Activated T-helper 17 cell treated with anti-CD3 and anti-CD28 coated beads, Interleukin-2, amount 50 U/mL, for 72 hours (primary cell): ENCODE measurements around the gene GPBP1. TPM values are rescaled to one million over a fixed set of nuclear protein-coding genes. Genes with fewer than 3 reads are reported as not detected.
"Not testable (repeated sequence)": the region's sequence is repeated elsewhere in the genome, so short reads cannot be mapped to it uniquely, and the experiment has no call there.

ENCODE experiments used
- ATAC-seq: fragments of 150-1000 bp; cut with Tn5 transposase; replicated peaks from 2 replicates; pipeline ENCODE4 v1.10.0; 2021; ENCODE audit warnings: mild to moderate bottlenecking, moderate library complexity
- H3K27ac Mint-ChIP-seq: one replicate; pipeline ENCODE4 v1.8.0; 2022; ENCODE audit warnings: mixed read lengths
- H3K27me3 Mint-ChIP-seq: one replicate; pipeline ENCODE4 v1.8.0; 2022; ENCODE audit warnings: mixed read lengths
- H3K36me3 Mint-ChIP-seq: one replicate; pipeline ENCODE4 v1.8.0; 2022; ENCODE audit warnings: low read depth, mild to moderate bottlenecking, mixed read lengths
- H3K4me1 Mint-ChIP-seq: one replicate; pipeline ENCODE4 v1.8.0; 2022; ENCODE audit warnings: mixed read lengths
- H3K4me3 Mint-ChIP-seq: one replicate; pipeline ENCODE4 v1.8.0; 2022; ENCODE audit warnings: mild to moderate bottlenecking, mixed read lengths
- H3K9me3 Mint-ChIP-seq: one replicate; pipeline ENCODE4 v1.8.0; 2022; ENCODE audit warnings: mixed read lengths
- total RNA-seq, 2 donors: library from RNA; stranded (reverse); gene quantifications; one replicate each; pipeline ENCODE4 v1.2.3, GENCODE V29; 2022

The GPBP1 gene
- 100 to 1,000 TPM in 1 of 2 donors, 10 to 100 TPM in 1; 83.6 to 123 TPM for total RNA-seq

- H3K27ac Mint-ChIP-seq: peak within 1 kb of the TSS; percentile 100
- H3K4me3 Mint-ChIP-seq: peak within 1 kb of the TSS; percentile 98
- peaks cover 47% of the 10 kb centered on the region for H3K36me3 Mint-ChIP-seq
- H3K27me3 Mint-ChIP-seq: no peaks in the 10 kb centered on the region
- H3K9me3 Mint-ChIP-seq: no peaks in the 10 kb centered on the region
- H3K4me1 Mint-ChIP-seq: peaks cover 14% of the 10 kb centered on the region
- peak; percentile 78 for ATAC-seq
These were observed at the start of gene GPBP1 for GRCh38 chr5:57173319-57174127. TSS of gene GPBP1 (plus strand) at chr5:57174059. CDS start at chr5:57214131, 40,072 bp downstream.

GRCh38 chr5:57128325-57128724 is 45.5 kb upstream of the GPBP1 start:
- Mint-ChIP-seq H3K9me3 (peaks cover 4% of the 10 kb centered on the region), H3K4me1 (no peaks in the 10 kb centered on the region), H3K27ac (no peak overlapping the region), H3K27me3 (no peaks in the 10 kb centered on the region), H3K36me3 (no peaks in the 10 kb centered on the region), H3K4me3 (no peak overlapping the region)
- no peak for ATAC-seq

- Mint-ChIP-seq H3K27ac (no peak overlapping the region), H3K4me1 (no peaks in the 10 kb centered on the region), H3K27me3 (peaks cover 5% of the 10 kb centered on the region), H3K36me3 (no peaks in the 10 kb centered on the region), H3K9me3 (no peaks in the 10 kb centered on the region), H3K4me3 (no peak overlapping the region)
- no peak for ATAC-seq
These were observed 40.3 kb upstream of the GPBP1 start for GRCh38 chr5:57133574-57133973.

GRCh38 chr5:57137401-57137800 is 36.5 kb upstream of the GPBP1 start:
- ATAC-seq: no peak

GRCh38 chr5:57152316-57152715 is 21.5 kb upstream of the GPBP1 start:
- Mint-ChIP-seq H3K4me1 (no peaks in the 10 kb centered on the region), H3K4me3 (no peak overlapping the region), H3K36me3 (no peaks in the 10 kb centered on the region), H3K27me3 (no peaks in the 10 kb centered on the region), H3K9me3 (peaks cover 3% of the 10 kb centered on the region), H3K27ac (no peak overlapping the region)
- no peak for ATAC-seq

More at GRCh38 chr5:57137401-57137800, 36.5 kb upstream of the GPBP1 start:
- no peaks in the 10 kb centered on the region for H3K4me1 Mint-ChIP-seq
- no peak overlapping the region for H3K27ac Mint-ChIP-seq
- no peaks in the 10 kb centered on the region for H3K36me3 Mint-ChIP-seq
- H3K27me3 Mint-ChIP-seq: peaks cover 5% of the 10 kb centered on the region
- no peaks in the 10 kb centered on the region for H3K9me3 Mint-ChIP-seq
- no peak overlapping the region for H3K4me3 Mint-ChIP-seq

GRCh38 chr5:57155033-57155432 is 18.8 kb upstream of the GPBP1 start:
- Mint-ChIP-seq H3K9me3 (peaks cover 7% of the 10 kb centered on the region), H3K4me3 (no peak overlapping the region), H3K27me3 (no peaks in the 10 kb centered on the region), H3K4me1 (no peaks in the 10 kb centered on the region), H3K36me3 (no peaks in the 10 kb centered on the region), H3K27ac (no peak overlapping the region)
- no peak for ATAC-seq

- H3K9me3 Mint-ChIP-seq: peaks cover 7% of the 10 kb centered on the region
- H3K4me3 Mint-ChIP-seq: no peak overlapping the region
- no peaks in the 10 kb centered on the region for H3K27me3 Mint-ChIP-seq
- no peaks in the 10 kb centered on the region for H3K4me1 Mint-ChIP-seq
- H3K36me3 Mint-ChIP-seq: no peaks in the 10 kb centered on the region
- H3K27ac Mint-ChIP-seq: no peak overlapping the region
- no peak for ATAC-seq
These were observed 16.7 kb upstream of the GPBP1 start for GRCh38 chr5:57157131-57157530.

- Mint-ChIP-seq H3K27me3 (no peaks in the 10 kb centered on the region), H3K4me1 (no peaks in the 10 kb centered on the region), H3K4me3 (no peak overlapping the region), H3K9me3 (peaks cover 7% of the 10 kb centered on the region), H3K36me3 (no peaks in the 10 kb centered on the region), H3K27ac (no peak overlapping the region)
- no peak for ATAC-seq
These were observed 16.2 kb upstream of the GPBP1 start for GRCh38 chr5:57157666-57158065.

- no peak overlapping the region for H3K4me3 Mint-ChIP-seq
- no peaks in the 10 kb centered on the region for H3K9me3 Mint-ChIP-seq
- H3K27ac Mint-ChIP-seq: no peak overlapping the region
These were observed 10.3 kb upstream of the GPBP1 start for GRCh38 chr5:57163553-57164006.

GRCh38 chr5:57164124-57164523 is 9.7 kb upstream of the GPBP1 start:
- H3K27me3 Mint-ChIP-seq: no peaks in the 10 kb centered on the region
- H3K27ac Mint-ChIP-seq: no peak overlapping the region
- no peaks in the 10 kb centered on the region for H3K9me3 Mint-ChIP-seq
- H3K4me3 Mint-ChIP-seq: no peak overlapping the region
- no peak for ATAC-seq
- H3K4me1 Mint-ChIP-seq: no peaks in the 10 kb centered on the region
- no peaks in the 10 kb centered on the region for H3K36me3 Mint-ChIP-seq

More at GRCh38 chr5:57163553-57164006, 10.3 kb upstream of the GPBP1 start:
- H3K4me1 Mint-ChIP-seq: no peaks in the 10 kb centered on the region
- H3K36me3 Mint-ChIP-seq: no peaks in the 10 kb centered on the region
- H3K27me3 Mint-ChIP-seq: no peaks in the 10 kb centered on the region
- ATAC-seq: peak; percentile 54

GRCh38 chr5:57165171-57165570 is 8.7 kb upstream of the GPBP1 start:
- H3K27ac Mint-ChIP-seq, H3K36me3 Mint-ChIP-seq, H3K4me1 Mint-ChIP-seq, ATAC-seq, H3K4me3 Mint-ChIP-seq, H3K27me3 Mint-ChIP-seq, H3K9me3 Mint-ChIP-seq: not testable (repeated sequence)

GRCh38 chr5:57166276-57166675 is 7.6 kb upstream of the GPBP1 start:
- H3K27ac Mint-ChIP-seq: no peak overlapping the region
- no peaks in the 10 kb centered on the region for H3K9me3 Mint-ChIP-seq
- H3K27me3 Mint-ChIP-seq: no peaks in the 10 kb centered on the region
- H3K4me3 Mint-ChIP-seq: no peak overlapping the region
- no peaks in the 10 kb centered on the region for H3K4me1 Mint-ChIP-seq
- ATAC-seq: peak; percentile 37
- H3K36me3 Mint-ChIP-seq: no peaks in the 10 kb centered on the region

GRCh38 chr5:57167201-57167600 is 6.7 kb upstream of the GPBP1 start:
- no peaks in the 10 kb centered on the region for H3K9me3 Mint-ChIP-seq
- no peaks in the 10 kb centered on the region for H3K36me3 Mint-ChIP-seq
- peaks cover 3% of the 10 kb centered on the region for H3K4me1 Mint-ChIP-seq
- H3K27me3 Mint-ChIP-seq: no peaks in the 10 kb centered on the region
- no peak for ATAC-seq
- no peak overlapping the region for H3K4me3 Mint-ChIP-seq
- H3K27ac Mint-ChIP-seq: no peak overlapping the region

- H3K27me3 Mint-ChIP-seq, ATAC-seq, H3K27ac Mint-ChIP-seq, H3K4me1 Mint-ChIP-seq, H3K9me3 Mint-ChIP-seq, H3K4me3 Mint-ChIP-seq: not testable (repeated sequence)
- peaks cover 13% of the 10 kb centered on the region for H3K36me3 Mint-ChIP-seq
These were observed 3.7 kb upstream of the GPBP1 start for GRCh38 chr5:57170116-57170515.

GRCh38 chr5:57171816-57172465 is 1.9 kb upstream of the GPBP1 start:
- H3K4me3 Mint-ChIP-seq: peak overlapping the region; percentile 98
- H3K27ac Mint-ChIP-seq: peak overlapping the region; percentile 100
- H3K9me3 Mint-ChIP-seq: no peaks in the 10 kb centered on the region
- no peak for ATAC-seq
- H3K4me1 Mint-ChIP-seq: peaks cover 14% of the 10 kb centered on the region
- peaks cover 32% of the 10 kb centered on the region for H3K36me3 Mint-ChIP-seq
- H3K27me3 Mint-ChIP-seq: no peaks in the 10 kb centered on the region
